MM.1S (cell line): ENCODE measurements around the gene DCST1.
A peak's percentile ranks its signal among the peaks of the same experiment; 100 is the strongest.

Source experiments
- EZH2 ChIP-seq: fragments of 300-600 bp; sonication (generic); optimal IDR thresholded peaks from 2 replicates; pipeline ENCODE3; 2017; ENCODE audit warnings: low read depth, mild to moderate bottlenecking, antibody characterized with exemption, low read length, mixed read lengths
- TF ChIP-seq, protein P1 (sequence below): fragments of 300-600 bp; sonication (generic); IDR thresholded peaks from 2 replicates; pipeline ENCODE4 v1.5.1; 2016; ENCODE audit warnings: antibody characterized with exemption, low read length, mixed read lengths

- TF ChIP-seq, protein P1, sequence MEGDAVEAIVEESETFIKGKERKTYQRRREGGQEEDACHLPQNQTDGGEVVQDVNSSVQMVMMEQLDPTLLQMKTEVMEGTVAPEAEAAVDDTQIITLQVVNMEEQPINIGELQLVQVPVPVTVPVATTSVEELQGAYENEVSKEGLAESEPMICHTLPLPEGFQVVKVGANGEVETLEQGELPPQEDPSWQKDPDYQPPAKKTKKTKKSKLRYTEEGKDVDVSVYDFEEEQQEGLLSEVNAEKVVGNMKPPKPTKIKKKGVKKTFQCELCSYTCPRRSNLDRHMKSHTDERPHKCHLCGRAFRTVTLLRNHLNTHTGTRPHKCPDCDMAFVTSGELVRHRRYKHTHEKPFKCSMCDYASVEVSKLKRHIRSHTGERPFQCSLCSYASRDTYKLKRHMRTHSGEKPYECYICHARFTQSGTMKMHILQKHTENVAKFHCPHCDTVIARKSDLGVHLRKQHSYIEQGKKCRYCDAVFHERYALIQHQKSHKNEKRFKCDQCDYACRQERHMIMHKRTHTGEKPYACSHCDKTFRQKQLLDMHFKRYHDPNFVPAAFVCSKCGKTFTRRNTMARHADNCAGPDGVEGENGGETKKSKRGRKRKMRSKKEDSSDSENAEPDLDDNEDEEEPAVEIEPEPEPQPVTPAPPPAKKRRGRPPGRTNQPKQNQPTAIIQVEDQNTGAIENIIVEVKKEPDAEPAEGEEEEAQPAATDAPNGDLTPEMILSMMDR, result peak; percentile 100
- TF ChIP-seq EZH2, result no peak
These were observed 16.3 kb upstream of the DCST1 start for GRCh38 chr1:155017041-155017945.
